NOMO-1 treated with dmso at 0.1 percent for 144 hours (cell line): ENCODE results near the gene ERMARD.

Experiments used
- DNase-seq: peaks from one replicate; lab custom pipeline; 2025; ENCODE audit not compliant: unreplicated experiment; lab: John Stamatoyannopoulos, UW

Gene ERMARD

DNA sequence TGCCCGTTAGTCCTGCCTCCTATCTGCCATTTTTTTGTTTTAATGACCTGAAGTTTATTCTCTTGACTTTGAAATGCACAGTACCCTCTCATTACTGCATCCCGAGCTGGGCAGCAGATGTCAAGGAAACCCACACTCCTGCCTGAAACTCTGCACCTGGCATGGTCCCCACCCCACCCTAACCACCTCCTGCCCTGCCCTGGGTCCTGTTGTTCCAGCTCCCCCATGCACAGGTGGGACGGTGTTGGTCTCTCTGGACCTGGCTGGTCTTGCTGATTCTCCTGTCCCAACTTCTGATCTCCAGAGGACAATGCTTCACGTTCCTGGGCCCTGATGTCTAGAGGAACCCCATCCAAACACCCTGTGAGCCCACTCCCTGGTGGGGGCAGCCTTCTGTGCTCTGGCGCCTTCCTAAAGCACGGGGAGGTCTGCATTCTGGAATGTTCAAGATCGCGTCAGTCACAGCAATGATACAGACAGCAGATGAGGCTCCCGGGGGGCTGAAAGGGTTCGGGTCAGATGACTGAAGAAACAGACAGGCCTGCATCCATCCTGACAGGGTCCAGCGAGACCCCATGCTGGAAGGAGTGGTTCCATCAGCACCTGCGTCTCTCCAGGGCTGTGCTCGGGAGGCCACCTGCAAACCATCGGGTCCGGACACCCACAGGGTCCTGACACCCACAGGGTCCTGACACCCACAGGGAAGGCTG lies 73.6 kb downstream of the ERMARD start:
- no peak for DNase-seq

DNA sequence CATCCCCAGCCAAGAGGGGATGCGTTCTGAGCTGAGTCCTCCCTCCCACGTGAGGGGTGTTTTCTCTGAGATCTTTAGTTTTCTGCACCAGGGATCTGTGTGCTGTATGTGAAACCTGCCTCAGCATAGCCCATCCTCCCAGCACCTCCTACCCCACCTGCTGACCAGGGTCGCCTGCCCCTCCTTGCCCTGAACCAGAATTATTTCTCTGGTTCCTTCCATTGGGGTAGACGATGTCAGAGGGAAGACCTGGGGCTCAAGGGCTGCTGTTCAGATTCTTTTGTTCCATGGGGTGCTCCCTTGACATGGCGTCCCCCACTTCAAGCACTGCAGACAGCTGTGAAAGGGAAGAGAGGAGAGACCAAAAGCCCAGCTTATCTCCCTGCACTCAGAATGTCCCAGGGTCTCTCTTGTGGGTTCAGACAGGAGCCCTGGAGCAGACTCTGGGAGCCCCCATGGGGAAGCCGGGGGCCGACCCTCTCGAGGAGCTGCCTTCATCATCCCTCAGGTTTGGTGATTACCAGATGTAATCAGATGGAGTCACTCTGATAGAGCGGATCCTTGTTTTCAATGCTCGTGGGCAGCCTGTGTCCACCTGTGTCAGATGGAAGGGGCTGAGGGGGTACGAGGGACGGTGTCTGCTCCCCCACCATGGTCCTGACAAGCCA lies 74.3 kb downstream of the ERMARD start:
- DNase-seq: no peak

DNA sequence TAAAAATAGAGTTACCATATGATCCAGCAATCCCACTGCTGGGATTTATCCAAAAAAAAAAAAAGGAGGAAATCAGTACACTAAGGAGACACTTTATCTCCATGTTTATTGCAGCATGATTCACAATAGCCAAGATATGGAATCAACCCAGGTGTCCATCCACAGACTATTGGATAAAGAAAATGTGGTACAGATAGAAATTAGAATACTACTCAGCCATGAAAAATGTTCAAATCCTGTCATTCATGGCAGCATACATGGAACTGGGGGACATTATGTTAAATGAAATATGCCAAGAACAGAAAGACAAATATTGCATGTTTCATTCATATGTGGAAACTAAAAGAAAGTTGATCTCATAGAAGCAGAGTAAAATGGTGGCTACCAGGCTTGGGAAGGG lies 75.3 kb downstream of the ERMARD start:
- no peak for DNase-seq

DNA sequence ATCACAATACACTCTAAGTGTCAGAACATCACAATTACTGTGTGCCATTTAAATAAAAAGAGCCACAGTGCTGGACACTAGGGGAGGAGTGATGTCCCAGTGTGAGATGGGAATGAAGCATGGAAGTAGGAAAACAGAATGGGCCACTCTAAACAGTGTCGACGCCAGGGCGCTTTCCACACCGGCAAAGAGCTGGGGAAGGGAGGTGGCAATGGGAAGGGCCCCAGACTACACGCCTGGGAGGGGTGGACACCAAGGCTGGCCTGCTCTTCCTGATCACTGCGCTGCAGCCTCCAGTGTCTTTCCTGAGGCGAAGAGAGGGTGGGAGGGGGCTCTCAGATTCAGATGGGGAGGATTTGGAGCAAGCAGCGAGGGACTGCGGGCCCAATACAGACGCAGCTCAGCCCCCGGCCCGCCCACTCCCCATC lies 75.9 kb downstream of the ERMARD start:
- DNase-seq: no peak

DNA sequence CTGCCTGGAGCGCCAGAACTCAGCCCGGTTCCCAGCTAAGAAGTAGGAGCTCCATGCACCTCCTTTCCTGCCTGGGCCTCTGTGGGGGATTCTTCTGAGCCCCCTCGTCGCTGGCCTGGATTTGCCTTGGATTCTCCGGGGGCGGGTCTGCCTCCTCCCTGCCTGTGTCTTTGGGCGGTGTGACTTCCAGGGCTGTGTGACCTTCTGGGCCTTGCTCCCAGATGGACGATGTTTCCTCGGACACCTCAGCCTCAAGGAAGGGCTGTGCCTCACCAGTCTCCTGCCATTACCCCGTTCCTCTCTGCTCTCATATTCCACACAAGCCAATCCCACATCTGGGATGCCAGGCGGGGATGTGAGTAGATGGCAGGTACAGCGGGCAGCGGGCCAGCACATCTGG lies 76.8 kb downstream of the ERMARD start:
- DNase-seq: no peak

DNA sequence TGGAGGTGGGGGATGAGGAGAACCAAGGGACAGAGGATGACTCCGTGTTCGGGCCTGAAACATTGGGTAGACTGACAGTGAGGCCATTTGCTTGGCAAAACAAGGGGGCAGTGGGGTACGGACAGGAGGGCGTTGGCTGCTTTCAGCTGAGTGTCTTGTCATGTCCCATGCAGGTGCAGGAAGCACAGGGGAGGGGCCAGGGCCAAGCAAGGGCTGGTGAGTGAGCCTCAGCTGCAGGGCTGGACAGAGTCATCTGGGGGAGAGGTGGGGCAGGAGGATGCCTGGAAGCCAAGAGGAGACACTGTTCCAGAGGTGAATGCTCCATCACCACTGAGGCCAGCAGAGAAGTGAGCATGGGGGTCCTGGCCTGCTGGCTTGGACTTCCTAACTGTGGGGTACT lies 78.4 kb downstream of the ERMARD start:
- DNase-seq: no peak

DNA sequence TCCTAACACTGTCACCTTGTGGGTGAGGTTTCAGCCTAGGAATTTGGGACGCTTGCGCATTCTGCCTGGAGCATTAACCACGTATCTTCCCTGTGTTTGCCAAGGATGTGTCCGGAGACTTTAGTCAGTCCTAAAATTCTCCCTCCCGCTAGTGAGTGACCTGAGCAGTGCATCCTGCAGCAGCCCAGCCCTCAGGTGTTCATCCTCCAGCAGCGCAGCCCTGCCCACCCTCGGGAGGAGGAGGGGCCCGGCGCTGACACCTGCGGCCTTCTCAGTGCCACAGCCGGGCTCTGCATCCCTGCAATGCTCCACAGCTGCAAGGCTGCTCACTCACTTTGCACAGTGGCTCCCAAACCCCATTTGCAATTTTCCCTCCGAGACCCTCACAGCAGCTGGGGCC lies 79.5 kb downstream of the ERMARD start:
- DNase-seq: no peak
